Middle frontal gyrus (tissue), 1 donor: ENCODE measurements around the gene TRPM8.

ENCODE experiments used
- DNase-seq: peaks from one replicate; pipeline ENCODE4 v3.0.0-alpha.2; 2015; ENCODE audit warnings: low spot score; ENCODE audit errors: extremely low spot score

TRPM8 gene

GRCh38 chr2:234001380-234002160 lies 84.4 kb downstream of the TRPM8 start:
- no peak for DNase-seq

GRCh38 chr2:234002281-234002680 lies 85.1 kb downstream of the TRPM8 start:
- no peak for DNase-seq

- peak; percentile 16 for DNase-seq
These were observed 86.9 kb downstream of the TRPM8 start for GRCh38 chr2:234003972-234004617.

- no peak for DNase-seq
These were observed 88.0 kb downstream of the TRPM8 start for GRCh38 chr2:234005126-234005525.

- DNase-seq: no peak
These were observed 89.3 kb downstream of the TRPM8 start for GRCh38 chr2:234006501-234006900.

GRCh38 chr2:234014427-234014826 lies 97.3 kb downstream of the TRPM8 start:
- DNase-seq: no peak

- no peak for DNase-seq
These were observed 98.7 kb downstream of the TRPM8 start for GRCh38 chr2:234015861-234016260.

GRCh38 chr2:234019896-234020295 lies 102.7 kb downstream of the TRPM8 start:
- no peak for DNase-seq

GRCh38 chr2:234020332-234020731 lies 103.2 kb downstream of the TRPM8 start:
- no peak for DNase-seq

GRCh38 chr2:234022424-234022823 lies 105.3 kb downstream of the TRPM8 start:
- no peak for DNase-seq

GRCh38 chr2:234024304-234024703 lies 107.1 kb downstream of the TRPM8 start:
- DNase-seq: no peak

- DNase-seq: no peak
These were observed 108.3 kb downstream of the TRPM8 start for GRCh38 chr2:234025466-234025865.

- no peak for DNase-seq
These were observed 108.8 kb downstream of the TRPM8 start for GRCh38 chr2:234025891-234026401.

- no peak for DNase-seq
These were observed 109.6 kb downstream of the TRPM8 start for GRCh38 chr2:234026693-234027254.

- no peak for DNase-seq
These were observed 110.5 kb downstream of the TRPM8 start for GRCh38 chr2:234027641-234028040.

- DNase-seq: no peak
These were observed 112.1 kb downstream of the TRPM8 start for GRCh38 chr2:234029150-234029733.

- no peak for DNase-seq
These were observed 114.0 kb downstream of the TRPM8 start for GRCh38 chr2:234031207-234031606.

GRCh38 chr2:234032279-234032856 lies 115.2 kb downstream of the TRPM8 start:
- no peak for DNase-seq

GRCh38 chr2:234033174-234033573 lies 116.0 kb downstream of the TRPM8 start:
- no peak for DNase-seq

- no peak for DNase-seq
These were observed 116.7 kb downstream of the TRPM8 start for GRCh38 chr2:234033885-234034284.

GRCh38 chr2:234038076-234038802 lies 121.1 kb downstream of the TRPM8 start:
- no peak for DNase-seq
